T47D (cell line): ENCODE measurements around the gene MS4A5.
A peak's percentile ranks its signal among the peaks of the same experiment; 100 is the strongest.
"Not testable (repeated sequence)": the region's sequence is repeated elsewhere in the genome, so short reads cannot be mapped to it uniquely, and the experiment has no call there.

Experiments used
- DNase-seq, 2 experiments: peaks; one replicate each; pipeline versions ENCODE4 v3.0.0 to v3.0.0-alpha.2; 2011 to 2012; ENCODE audit warnings: low read depth in 1 of 2, low spot score in 1 of 2
- JUND ChIP-seq: IDR thresholded peaks from 2 replicates; pipeline ENCODE4 v1.6.1; 2012; ENCODE audit warnings: low read depth
- in situ Hi-C: cut with HindIII; loops from 2 replicates; pipeline ENCODE4 v1.10.0; 2016; ENCODE audit warnings: low sequenced_read_pairs, low pct_unique_long_range_greater_than_20kb

Gene MS4A5

DNA sequence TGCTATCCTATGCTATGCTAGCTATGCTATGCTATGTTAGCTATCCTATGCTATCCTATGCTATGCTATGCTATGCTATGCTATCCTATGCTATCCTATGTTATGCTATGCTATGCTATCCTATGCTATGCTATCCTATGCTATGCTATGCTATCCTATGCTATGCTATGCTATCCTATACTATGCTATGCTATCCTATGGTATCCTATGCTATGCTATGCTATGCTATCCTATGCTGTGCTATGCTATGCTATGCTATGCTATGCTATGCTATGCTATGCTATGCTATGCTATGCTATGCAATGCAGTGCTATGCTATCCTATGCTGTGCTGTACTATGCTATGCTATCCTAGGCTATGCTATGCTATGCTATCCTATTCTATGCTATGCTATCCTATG, 17.7 kb downstream of the MS4A5 start:
- no peak for TF ChIP-seq JUND
- DNase-seq: no peak
- in situ Hi-C loops: no loop called here

GRCh38 chr11:60447846-60448245, 18.5 kb downstream of the MS4A5 start:
- no peak for TF ChIP-seq JUND
- in situ Hi-C loops: no loop called here
- DNase-seq: no peak

DNA sequence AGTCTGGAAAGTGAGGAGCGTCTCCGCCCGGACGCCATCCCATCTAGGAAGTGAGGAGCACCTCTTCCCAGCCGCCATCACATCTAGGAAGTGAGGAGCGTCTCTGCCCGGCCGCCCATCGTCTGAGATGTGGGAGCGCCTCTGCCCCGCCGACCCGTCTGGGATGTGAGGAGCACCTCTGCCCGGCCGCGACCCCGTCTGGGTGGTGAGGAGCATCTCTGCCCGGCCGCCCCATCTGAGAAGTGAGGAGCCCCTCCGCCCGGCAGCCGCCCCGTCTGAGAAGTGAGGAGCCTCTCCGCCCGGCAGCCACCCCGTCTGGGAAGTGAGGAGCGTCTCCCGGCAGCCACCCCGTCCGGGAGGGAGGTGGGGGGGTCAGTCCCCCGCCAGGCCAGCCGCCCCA, 21.8 kb downstream of the MS4A5 start:
- DNase-seq, in situ Hi-C loops: not testable (repeated sequence)

- DNase-seq: no peak
- in situ Hi-C loops: no loop called here
- TF ChIP-seq JUND: no peak
Measured at GRCh38 chr11:60454212-60454611, 24.8 kb downstream of the MS4A5 start.

DNA sequence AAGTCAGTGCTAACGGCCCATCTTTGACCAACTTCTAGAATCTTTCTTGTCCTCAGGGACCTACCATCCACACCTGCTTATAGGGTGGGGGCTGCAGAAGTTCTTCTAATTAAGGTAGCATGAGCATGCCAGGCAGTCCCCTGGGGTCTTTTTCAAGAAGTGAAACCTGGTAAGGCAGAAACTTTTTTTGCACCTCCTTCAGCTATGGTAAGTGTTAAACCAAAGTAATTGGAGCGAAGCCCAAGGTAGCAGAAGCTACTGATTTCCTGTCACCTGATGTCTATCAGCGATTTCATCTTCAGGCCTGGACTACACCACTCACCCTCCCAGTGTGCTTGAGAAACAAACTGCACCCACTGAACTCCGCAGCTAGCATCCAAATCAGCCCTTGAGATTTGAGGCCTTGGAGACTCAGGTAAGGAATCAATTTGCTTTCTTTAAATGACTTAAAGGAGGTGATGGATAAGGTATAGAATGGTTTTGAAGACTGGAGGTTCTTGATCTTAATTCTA, 26.2 kb downstream of the MS4A5 start, which contains the start of gene MS4A1:
TSS of gene MS4A1 (plus strand) at position 317 of the 512 bp plus-strand sequence. CDS start 6,528 bp downstream, outside the sequence.
- DNase-seq: no peak
- TF ChIP-seq JUND: no peak
- in situ Hi-C loops: no loop called here

DNA sequence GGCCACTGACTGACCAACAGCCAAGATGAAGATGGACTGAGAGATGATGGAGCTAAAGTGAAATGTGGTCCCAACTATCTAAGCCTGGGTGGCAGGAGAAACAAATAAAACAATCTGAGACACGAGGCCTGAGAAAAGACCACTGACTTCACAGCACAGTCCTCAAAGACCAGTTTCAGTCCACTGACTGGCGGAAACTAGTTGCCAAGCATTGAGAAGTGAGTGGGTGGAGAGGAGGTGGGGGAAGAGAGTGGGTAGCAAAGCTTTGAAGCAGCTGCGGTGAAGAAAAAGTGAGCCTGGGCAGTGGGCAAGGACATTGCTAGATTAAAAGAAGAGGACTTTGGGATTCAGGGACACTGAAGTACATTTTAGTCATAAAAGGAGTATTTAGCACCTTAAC, 28.2 kb downstream of the MS4A5 start:
- TF ChIP-seq JUND: no peak
- in situ Hi-C loops: no loop called here
- DNase-seq: no peak

GRCh38 chr11:60459345-60459744, 30.0 kb downstream of the MS4A5 start:
- in situ Hi-C loops: no loop called here
- no peak for DNase-seq
- TF ChIP-seq JUND: no peak

DNA sequence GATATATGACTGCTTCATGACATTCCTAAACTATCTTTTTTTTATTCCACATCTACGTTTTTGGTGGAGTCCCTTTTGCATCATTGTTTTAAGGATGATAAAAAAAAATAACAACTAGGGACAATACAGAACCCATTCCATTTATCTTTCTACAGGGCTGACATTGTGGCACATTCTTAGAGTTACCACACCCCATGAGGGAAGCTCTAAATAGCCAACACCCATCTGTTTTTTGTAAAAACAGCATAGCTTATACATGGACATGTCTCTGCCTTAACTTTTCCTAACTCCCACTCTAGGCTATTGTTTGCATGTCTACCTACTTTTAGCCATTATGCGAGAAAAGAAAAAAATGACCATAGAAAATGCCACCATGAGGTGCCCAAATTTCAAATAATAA, 39.5 kb downstream of the MS4A5 start:
- no peak for TF ChIP-seq JUND
- in situ Hi-C loops: no loop called here

GRCh38 chr11:60469723-60470122, 40.4 kb downstream of the MS4A5 start:
- DNase-seq: no peak
- in situ Hi-C loops: no loop called here

More for the DNA sequence above, 39.5 kb downstream of the MS4A5 start:
- no peak for DNase-seq

DNA sequence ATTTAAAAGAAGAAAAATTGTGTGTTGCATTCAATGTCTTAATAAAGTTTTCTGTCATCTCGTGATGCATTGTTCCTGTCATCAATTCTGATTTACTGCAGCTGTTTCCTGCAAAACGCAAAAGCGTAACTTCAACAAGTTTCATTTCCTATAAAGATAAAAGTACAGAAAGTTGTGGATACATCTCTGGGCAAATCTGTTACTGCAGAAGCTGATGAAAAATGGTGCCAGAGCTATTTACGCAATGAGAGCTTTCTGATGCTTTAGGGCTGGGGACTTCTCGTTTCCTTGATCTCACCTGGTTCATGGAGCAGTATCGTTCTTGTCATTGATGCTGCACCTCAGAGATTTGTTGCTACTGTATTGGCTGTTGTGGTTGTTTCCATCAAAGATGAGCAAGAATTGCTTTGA, 47.7 kb downstream of the MS4A5 start:
- DNase-seq: no peak
- in situ Hi-C loops: no loop called here
- no peak for TF ChIP-seq JUND

More at GRCh38 chr11:60469723-60470122, 40.4 kb downstream of the MS4A5 start:
- TF ChIP-seq JUND: no peak

- TF ChIP-seq JUND: no peak
- DNase-seq: no peak
- in situ Hi-C loops: no loop called here
Measured at GRCh38 chr11:60482361-60482760, 53.0 kb downstream of the MS4A5 start.

DNA sequence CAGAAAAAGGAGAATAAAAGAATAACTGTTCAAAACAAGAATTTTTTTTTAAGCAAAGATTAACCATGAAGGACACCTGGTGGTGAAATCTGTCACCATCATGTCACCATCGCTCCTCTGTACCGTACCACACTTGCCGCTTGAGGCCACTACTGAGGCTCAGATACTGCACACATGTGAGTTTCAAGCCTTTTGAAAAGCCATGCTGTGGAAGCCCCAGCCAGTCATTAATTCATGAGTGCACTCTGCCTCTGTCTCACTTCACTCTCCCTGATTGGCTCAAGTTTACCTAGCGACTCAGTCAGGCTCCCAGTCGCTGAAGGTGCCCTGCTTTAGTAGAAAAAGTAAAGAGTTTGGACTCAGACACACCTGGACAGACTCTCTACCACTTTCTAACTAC, 56.6 kb downstream of the MS4A5 start:
- DNase-seq: peak; percentile 88 to 92
- in situ Hi-C loops: no loop called here

DNA sequence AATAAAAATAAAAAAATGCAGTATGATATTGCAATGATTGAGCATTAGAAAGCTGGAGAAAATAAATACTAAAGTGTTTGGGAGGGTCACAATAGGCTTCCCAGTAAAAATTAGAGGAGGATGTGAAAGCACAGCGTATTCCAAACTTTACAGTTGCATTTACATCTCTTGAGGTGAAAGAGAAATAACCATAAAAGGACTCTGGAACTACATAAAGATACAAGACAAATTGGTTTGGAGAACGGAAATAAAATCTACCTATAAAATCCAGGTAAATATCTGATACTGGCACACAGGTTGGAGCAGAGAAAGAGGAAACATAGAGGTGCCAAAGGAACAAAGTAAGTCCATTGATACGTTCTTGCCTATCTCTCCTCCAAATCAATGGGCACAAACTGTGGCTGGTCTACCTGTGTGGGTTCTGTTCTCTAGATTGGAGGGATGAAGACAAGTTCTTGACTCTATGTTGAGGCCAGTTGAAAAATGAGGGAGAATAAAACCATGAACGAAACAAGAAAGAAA, 63.2 kb downstream of the MS4A5 start, which contains the start of gene MS4A12:
TSS of gene MS4A12 (plus strand) at position 291 of the 522 bp plus-strand sequence. CDS start 4,541 bp downstream, outside the sequence.
- in situ Hi-C loops: no loop called here
- no peak for TF ChIP-seq JUND
- DNase-seq: no peak

More for the DNA sequence above, 56.6 kb downstream of the MS4A5 start:
- no peak for TF ChIP-seq JUND

DNA sequence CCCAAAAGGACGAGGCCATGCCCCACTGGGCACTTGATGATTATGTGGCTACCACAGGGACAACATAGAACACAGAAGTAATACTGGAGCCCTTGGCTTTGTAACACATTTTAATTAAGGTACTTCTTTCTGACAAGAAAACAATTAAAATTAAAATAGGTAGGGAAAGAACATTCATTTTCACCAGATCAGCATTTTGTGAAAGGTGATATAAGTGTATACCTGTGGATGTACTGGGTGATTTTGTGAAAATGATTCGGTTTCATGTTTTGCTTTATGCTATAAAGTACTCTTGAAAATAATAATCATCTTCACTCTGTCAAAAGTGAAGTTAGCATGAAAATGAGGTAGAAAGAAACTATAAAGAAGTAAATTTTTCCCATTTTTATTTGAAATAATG, 64.1 kb downstream of the MS4A5 start:
- in situ Hi-C loops: no loop called here
- no peak for DNase-seq
- TF ChIP-seq JUND: no peak
